Hepatocyte (in vitro differentiated cells): ENCODE results near the gene TEX44. TPM values are rescaled to one million over a fixed set of nuclear protein-coding genes. Genes with fewer than 3 reads are reported as not detected.

Source experiments
- DNase-seq: peaks from one replicate; pipeline ENCODE4 v3.0.0-alpha.2; 2016; ENCODE audit warnings: low spot score
- H2AFZ ChIP-seq: fragments of 200-600 bp; sonication (generic); 2 replicates; pipeline ENCODE4 v1.6.0; 2016; ENCODE audit warnings: antibody characterized with exemption, mild to moderate bottlenecking
- H3K27ac ChIP-seq: fragments of 200-600 bp; sonication (generic); 2 replicates; pipeline ENCODE4 v1.5.1; 2016; ENCODE audit warnings: mild to moderate bottlenecking
- H3K27me3 ChIP-seq: fragments of 200-600 bp; sonication (generic); 2 replicates; pipeline ENCODE4 v1.6.1; 2016
- H3K36me3 ChIP-seq: fragments of 200-600 bp; sonication (generic); replicated peaks from 2 replicates; pipeline ENCODE4 v1.5.1; 2016; ENCODE audit warnings: low read depth; ENCODE audit not compliant: insufficient read depth
- H3K4me1 ChIP-seq: fragments of 200-600 bp; sonication (generic); 2 replicates; pipeline ENCODE4 v1.5.1; 2016; ENCODE audit warnings: mild to moderate bottlenecking, moderate library complexity; ENCODE audit not compliant: insufficient read depth
- H3K4me2 ChIP-seq: fragments of 200-600 bp; sonication (generic); 2 replicates; pipeline ENCODE4 v1.6.0; 2016
- H3K4me3 ChIP-seq: fragments of 200-600 bp; sonication (generic); 2 replicates; pipeline ENCODE4 v1.5.1; 2016; ENCODE audit warnings: mild to moderate bottlenecking
- H3K79me2 ChIP-seq: fragments of 200-600 bp; sonication (generic); 2 replicates; pipeline ENCODE4 v1.6.0; 2017; ENCODE audit warnings: mild to moderate bottlenecking
- H3K9me2 ChIP-seq: fragments of 200-600 bp; sonication (generic); replicated peaks from 2 replicates; pipeline ENCODE4 v1.6.0; 2017; ENCODE audit warnings: mild to moderate bottlenecking; ENCODE audit not compliant: insufficient read depth
- H3K9me3 ChIP-seq: fragments of 200-600 bp; sonication (generic); 2 replicates; pipeline ENCODE4 v1.5.1; 2016; ENCODE audit warnings: low read depth, mild to moderate bottlenecking
- H4K20me1 ChIP-seq: fragments of 200-600 bp; sonication (generic); 2 replicates; pipeline ENCODE4 v1.6.0; 2016; ENCODE audit warnings: mild to moderate bottlenecking; ENCODE audit not compliant: insufficient read depth, poor library complexity, severe bottlenecking
- CTCF ChIP-seq: fragments of 200-600 bp; sonication (generic); IDR thresholded peaks from 2 replicates; pipeline ENCODE4 v1.5.1; 2016; ENCODE audit warnings: antibody characterized with exemption, mild to moderate bottlenecking; ENCODE audit not compliant: poor library complexity
- EZH2 ChIP-seq: fragments of 200-600 bp; sonication (generic); IDR thresholded peaks from 2 replicates; pipeline ENCODE4 v1.6.1; 2016; ENCODE audit warnings: antibody characterized with exemption, mild to moderate bottlenecking, borderline replicate concordance
- EZH2phosphoT487 ChIP-seq: fragments of 200-600 bp; sonication (generic); IDR thresholded peaks from one replicate; pipeline ENCODE4 v1.6.1; 2018; ENCODE audit warnings: antibody characterized with exemption, mild to moderate bottlenecking, low read depth, moderate library complexity; ENCODE audit not compliant: unreplicated experiment, severe bottlenecking
- WGBS: methylation state at CpG from one replicate; pipeline ENCODE4 v1.1.6; 2016; ENCODE audit warnings: low lambda C conversion rate; ENCODE audit errors: missing lambda C conversion rate; 5-methylcytosine and 5-hydroxymethylcytosine counted together
- polyA plus RNA-seq: library from polyadenylated mRNA; unstranded; fragments of >200 nt; fragmentation: Nextera tagmentation; extraction: Ambion mirVana; gene quantifications from 2 replicates; pipeline ENCODE4 v1.2.1, GENCODE V29; 2016
- total RNA-seq: library from RNA; depleted of rRNA; stranded (reverse); fragments of >200 nt; gene quantifications from 2 replicates; pipeline ENCODE4 v1.2.3, GENCODE V29; 2014

Gene TEX44
- total and polyA plus RNA-seq, 2 experiments from 2014 or later: not detected

- Histone ChIP-seq H3K9me3 (no peaks in the 10 kb centered on the region), H3K4me2 (no peak overlapping the region), H3K36me3 (no peaks in the 10 kb centered on the region), H3K4me1 (no peaks in the 10 kb centered on the region), H2AFZ (no peak overlapping the region), H4K20me1 (no peaks in the 10 kb centered on the region), H3K79me2 (no peaks in the 10 kb centered on the region), H3K27me3 (no peaks in the 10 kb centered on the region), H3K4me3 (no peak overlapping the region), H3K9me2 (no peaks in the 10 kb centered on the region), H3K27ac (peak overlapping the region; percentile 33)
- TF ChIP-seq CTCF (no peak), EZH2phosphoT487 (no peak), EZH2 (no peak)
- no peak for DNase-seq
- WGBS: 51% methylated on average over 4 of the region's 4 CpGs
Observed at GRCh38 chr2:231571661-231572191, 20.9 kb upstream of the TEX44 start.

GRCh38 chr2:231573096-231573495, 19.6 kb upstream of the TEX44 start:
- WGBS: 68% methylated on average over 4 of the region's 4 CpGs
- Histone ChIP-seq H3K9me2 (no peaks in the 10 kb centered on the region), H3K36me3 (no peaks in the 10 kb centered on the region), H3K27ac (no peak overlapping the region), H3K79me2 (no peaks in the 10 kb centered on the region), H3K27me3 (no peaks in the 10 kb centered on the region), H2AFZ (no peak overlapping the region), H3K4me2 (no peak overlapping the region), H3K9me3 (no peaks in the 10 kb centered on the region), H3K4me1 (no peaks in the 10 kb centered on the region), H4K20me1 (no peaks in the 10 kb centered on the region), H3K4me3 (no peak overlapping the region)
- TF ChIP-seq CTCF (no peak), EZH2 (no peak), EZH2phosphoT487 (no peak)
- DNase-seq: no peak

GRCh38 chr2:231573698-231574421, 18.8 kb upstream of the TEX44 start:
- Histone ChIP-seq H3K4me1 (no peaks in the 10 kb centered on the region), H3K9me3 (no peaks in the 10 kb centered on the region), H3K4me2 (no peak overlapping the region), H3K27me3 (no peaks in the 10 kb centered on the region), H3K4me3 (no peak overlapping the region), H3K9me2 (no peaks in the 10 kb centered on the region), H4K20me1 (no peaks in the 10 kb centered on the region), H3K27ac (no peak overlapping the region), H2AFZ (no peak overlapping the region), H3K79me2 (no peaks in the 10 kb centered on the region), H3K36me3 (no peaks in the 10 kb centered on the region)
- TF ChIP-seq EZH2phosphoT487: no peak
- TF ChIP-seq CTCF: no peak
- 77% methylated on average over 12 of the region's 15 CpGs for WGBS
- DNase-seq: no peak
